Ishikawa (cell line): ENCODE data around the gene SHH.
A peak's percentile ranks its signal among the peaks of the same experiment; 100 is the strongest.

Experiments used
- CEBPB ChIP-seq: IDR thresholded peaks from 2 replicates; pipeline ENCODE4 v1.6.1; 2012
- CREB1 ChIP-seq: IDR thresholded peaks from 2 replicates; pipeline ENCODE4 v1.6.1; 2012; ENCODE audit warnings: low read depth
- EGR1 ChIP-seq: IDR thresholded peaks from 2 replicates; pipeline ENCODE4 v1.6.1; 2012
- EP300 ChIP-seq: IDR thresholded peaks from 2 replicates; pipeline ENCODE4 v1.6.1; 2012; ENCODE audit warnings: borderline replicate concordance
- FOXM1 ChIP-seq: IDR thresholded peaks from 2 replicates; pipeline ENCODE4 v1.6.1; 2012; ENCODE audit warnings: low read depth, borderline replicate concordance
- NFIC ChIP-seq: IDR thresholded peaks from 2 replicates; pipeline ENCODE4 v1.6.1; 2012
- RAD21 ChIP-seq: IDR thresholded peaks from 2 replicates; pipeline ENCODE4 v1.6.1; 2012; ENCODE audit warnings: low read depth
- TAF1 ChIP-seq: IDR thresholded peaks from 2 replicates; pipeline ENCODE4 v1.6.1; 2012; ENCODE audit warnings: low read depth, mild to moderate bottlenecking
- TCF12 ChIP-seq: IDR thresholded peaks from 2 replicates; pipeline ENCODE4 v1.6.1; 2012; ENCODE audit warnings: low read depth
- TEAD4 ChIP-seq: IDR thresholded peaks from 2 replicates; pipeline ENCODE4 v1.6.1; 2012
- YY1 ChIP-seq: IDR thresholded peaks from 2 replicates; pipeline ENCODE4 v1.6.1; 2012; ENCODE audit warnings: low read depth
- ZBTB7A ChIP-seq: IDR thresholded peaks from 2 replicates; pipeline ENCODE4 v1.6.1; 2012; ENCODE audit warnings: low read depth
- TF ChIP-seq, protein P1 (sequence below): IDR thresholded peaks from 2 replicates; pipeline ENCODE4 v1.6.1; 2012; ENCODE audit warnings: low read depth, mild to moderate bottlenecking
- TF ChIP-seq, protein P2 (sequence below): IDR thresholded peaks from 2 replicates; pipeline ENCODE4 v1.6.1; 2012
- TF ChIP-seq, protein P3 (sequence below): IDR thresholded peaks from 2 replicates; pipeline ENCODE4 v1.6.1; 2012

The SHH gene

DNA sequence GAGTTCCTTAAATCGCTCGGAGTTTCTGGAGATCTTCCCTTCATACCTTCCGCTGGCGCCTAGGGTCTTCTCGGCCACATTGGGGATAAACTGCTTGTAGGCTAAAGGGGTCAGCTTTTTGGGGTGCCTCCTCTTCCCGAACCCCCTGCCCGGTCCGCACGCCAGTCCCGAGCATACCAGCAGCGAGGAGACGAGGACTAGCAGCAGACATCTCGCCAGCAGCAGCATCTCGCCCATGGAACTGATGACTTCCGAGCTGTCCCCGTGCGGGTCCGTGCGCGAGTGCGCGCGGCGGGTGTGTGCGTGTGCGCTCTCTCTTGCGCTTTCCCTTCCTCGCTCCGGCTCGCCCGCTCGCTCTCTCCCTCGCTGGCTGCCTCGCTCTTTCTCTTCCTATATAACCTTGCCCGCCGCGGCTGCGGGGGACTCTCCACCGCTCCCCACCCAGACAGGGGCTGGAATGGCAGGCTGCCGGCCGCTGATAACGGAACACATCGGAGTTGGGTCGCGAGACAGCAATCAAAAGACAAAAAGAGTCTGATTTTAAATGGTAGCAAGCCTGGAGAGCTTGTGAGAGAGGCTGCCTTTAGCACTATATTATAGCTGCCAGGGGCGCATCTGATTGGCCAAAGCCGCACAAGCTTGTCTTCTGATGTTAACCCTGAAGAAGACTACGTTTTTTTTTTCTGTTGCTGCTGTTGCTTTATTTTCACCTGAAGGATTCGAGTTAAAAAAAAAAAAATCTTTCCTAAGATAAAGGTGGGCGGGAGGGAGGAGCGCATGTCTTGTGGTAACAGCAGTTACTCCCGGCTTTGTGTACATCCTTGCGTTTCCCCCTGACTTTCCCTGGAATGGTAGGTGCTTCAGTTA is at the start of gene SHH:
SHH (minus strand) TSS at position 569 of the 867 bp plus-strand sequence; CDS start at position 228, 341 bp downstream.
- TF ChIP-seq YY1 (no peak), TAF1 (no peak), EGR1 (no peak), ZBTB7A (no peak), NFIC (no peak), TEAD4 (no peak), CREB1 (no peak), RAD21 (no peak), CEBPB (no peak), TCF12 (no peak), FOXM1 (no peak), EP300 (no peak)
- TF ChIP-seq, protein P1, sequence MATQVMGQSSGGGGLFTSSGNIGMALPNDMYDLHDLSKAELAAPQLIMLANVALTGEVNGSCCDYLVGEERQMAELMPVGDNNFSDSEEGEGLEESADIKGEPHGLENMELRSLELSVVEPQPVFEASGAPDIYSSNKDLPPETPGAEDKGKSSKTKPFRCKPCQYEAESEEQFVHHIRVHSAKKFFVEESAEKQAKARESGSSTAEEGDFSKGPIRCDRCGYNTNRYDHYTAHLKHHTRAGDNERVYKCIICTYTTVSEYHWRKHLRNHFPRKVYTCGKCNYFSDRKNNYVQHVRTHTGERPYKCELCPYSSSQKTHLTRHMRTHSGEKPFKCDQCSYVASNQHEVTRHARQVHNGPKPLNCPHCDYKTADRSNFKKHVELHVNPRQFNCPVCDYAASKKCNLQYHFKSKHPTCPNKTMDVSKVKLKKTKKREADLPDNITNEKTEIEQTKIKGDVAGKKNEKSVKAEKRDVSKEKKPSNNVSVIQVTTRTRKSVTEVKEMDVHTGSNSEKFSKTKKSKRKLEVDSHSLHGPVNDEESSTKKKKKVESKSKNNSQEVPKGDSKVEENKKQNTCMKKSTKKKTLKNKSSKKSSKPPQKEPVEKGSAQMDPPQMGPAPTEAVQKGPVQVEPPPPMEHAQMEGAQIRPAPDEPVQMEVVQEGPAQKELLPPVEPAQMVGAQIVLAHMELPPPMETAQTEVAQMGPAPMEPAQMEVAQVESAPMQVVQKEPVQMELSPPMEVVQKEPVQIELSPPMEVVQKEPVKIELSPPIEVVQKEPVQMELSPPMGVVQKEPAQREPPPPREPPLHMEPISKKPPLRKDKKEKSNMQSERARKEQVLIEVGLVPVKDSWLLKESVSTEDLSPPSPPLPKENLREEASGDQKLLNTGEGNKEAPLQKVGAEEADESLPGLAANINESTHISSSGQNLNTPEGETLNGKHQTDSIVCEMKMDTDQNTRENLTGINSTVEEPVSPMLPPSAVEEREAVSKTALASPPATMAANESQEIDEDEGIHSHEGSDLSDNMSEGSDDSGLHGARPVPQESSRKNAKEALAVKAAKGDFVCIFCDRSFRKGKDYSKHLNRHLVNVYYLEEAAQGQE, result no peak
- TF ChIP-seq, protein P2, sequence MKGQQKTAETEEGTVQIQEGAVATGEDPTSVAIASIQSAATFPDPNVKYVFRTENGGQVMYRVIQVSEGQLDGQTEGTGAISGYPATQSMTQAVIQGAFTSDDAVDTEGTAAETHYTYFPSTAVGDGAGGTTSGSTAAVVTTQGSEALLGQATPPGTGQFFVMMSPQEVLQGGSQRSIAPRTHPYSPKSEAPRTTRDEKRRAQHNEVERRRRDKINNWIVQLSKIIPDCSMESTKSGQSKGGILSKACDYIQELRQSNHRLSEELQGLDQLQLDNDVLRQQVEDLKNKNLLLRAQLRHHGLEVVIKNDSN, result no peak
- TF ChIP-seq, protein P3, sequence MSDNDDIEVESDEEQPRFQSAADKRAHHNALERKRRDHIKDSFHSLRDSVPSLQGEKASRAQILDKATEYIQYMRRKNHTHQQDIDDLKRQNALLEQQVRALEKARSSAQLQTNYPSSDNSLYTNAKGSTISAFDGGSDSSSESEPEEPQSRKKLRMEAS, result no peak

DNA sequence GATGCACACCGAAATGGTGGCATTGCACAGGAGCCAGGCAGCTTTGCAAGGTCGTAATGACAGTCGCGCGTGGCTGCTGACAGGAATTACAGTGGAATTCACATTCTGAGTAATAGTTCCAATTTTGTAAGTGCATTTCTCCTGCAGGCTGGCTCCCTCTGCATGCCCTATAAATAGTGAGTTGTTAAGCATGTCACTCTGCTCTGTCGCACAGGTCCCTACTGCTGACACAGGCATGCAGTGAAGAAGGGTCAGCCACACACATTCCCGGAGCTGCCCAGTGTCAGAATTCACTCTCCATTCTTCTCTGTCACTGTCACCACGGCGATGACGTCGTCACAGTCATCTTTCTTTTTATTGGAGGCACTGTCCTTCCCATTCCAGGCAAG is 49.2 kb upstream of the SHH start:
- no peak for TF ChIP-seq FOXM1
- TF ChIP-seq CEBPB, result no peak
- TF ChIP-seq EP300, result no peak
- TF ChIP-seq TCF12, result no peak
- TF ChIP-seq, protein P2, result no peak
- TF ChIP-seq, protein P1, result no peak

DNA sequence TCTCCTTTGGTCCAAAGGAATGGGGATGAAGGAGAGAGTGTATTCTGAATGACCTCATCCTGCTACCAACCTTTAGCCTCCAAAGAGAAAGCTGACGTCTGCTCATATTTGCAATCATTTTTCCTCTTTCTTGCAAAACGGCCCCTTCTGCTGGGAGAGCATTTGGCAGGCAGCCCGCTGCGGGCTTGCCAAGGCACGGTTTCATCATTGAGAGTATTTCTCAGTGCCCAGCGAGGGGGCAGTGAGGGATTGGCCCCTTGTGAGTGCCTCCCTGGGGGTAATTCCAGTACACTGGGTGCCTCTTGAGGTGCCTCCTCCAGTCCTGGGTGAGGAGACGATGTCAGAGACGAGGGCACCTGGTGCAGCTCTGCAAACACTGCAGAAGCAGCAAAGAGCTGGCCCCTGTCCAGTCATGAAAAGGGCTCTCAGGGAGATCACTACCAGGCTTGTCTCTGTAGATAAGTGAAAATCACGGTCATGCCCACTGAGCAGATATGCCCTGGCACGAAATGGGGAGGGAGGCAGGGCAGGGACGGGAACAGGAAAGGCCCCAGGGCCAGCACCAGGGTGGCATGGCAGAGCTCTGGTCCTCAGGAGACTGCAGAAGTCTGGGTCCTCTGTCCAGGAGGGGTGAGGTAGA is 48.7 kb upstream of the SHH start:
- TF ChIP-seq ZBTB7A (no peak), CEBPB (peak; percentile 5; the same call in 1 of the 2 replicates), NFIC (peak; percentile 40; the same call in 1 of the 2 replicates)

DNA sequence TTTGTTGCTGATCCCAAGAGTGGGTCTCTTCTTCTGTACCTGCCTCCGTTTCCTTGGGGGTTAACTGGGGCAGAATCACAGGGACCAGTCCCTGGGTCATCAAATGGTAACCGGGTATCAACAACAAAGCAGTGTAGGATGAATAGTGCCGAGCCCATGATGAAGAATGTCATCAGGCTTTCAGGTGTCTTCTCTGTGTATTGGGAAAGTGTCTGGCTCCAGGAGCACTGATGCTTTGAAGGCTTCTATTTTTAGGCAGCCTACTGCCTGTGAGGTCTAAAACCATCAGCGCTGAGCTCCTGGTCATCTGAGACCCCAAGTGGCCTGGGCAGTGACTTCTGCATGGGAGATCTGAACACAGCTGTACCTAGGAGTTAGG is 48.2 kb upstream of the SHH start:
- TF ChIP-seq, protein P3, result no peak
- TF ChIP-seq, protein P1, result no peak
- TF ChIP-seq RAD21, result no peak
- no peak for TF ChIP-seq CREB1
- no peak for TF ChIP-seq ZBTB7A
- no peak for TF ChIP-seq YY1
- no peak for TF ChIP-seq TEAD4
- TF ChIP-seq EGR1, result no peak
- TF ChIP-seq EP300, result no peak
- no peak for TF ChIP-seq CEBPB
- TF ChIP-seq TAF1, result no peak
- no peak for TF ChIP-seq NFIC
